Adrenal gland (tissue), 12 donors: ENCODE results near the gene PLCG2. TPM values are rescaled to one million over a fixed set of nuclear protein-coding genes. Genes with fewer than 3 reads are reported as not detected.

Experiments
- DNase-seq, 7 donors: peaks; one replicate each; pipeline ENCODE4 v3.0.0-alpha.2; 2019 to 2020
- H3K27ac ChIP-seq, 5 donors: fragments of 200-600 bp; sonication (generic) in 4 of 5; 1 replicate in 3 of 5; 2 replicates in 2 of 5; pipeline versions ENCODE4 v1.5.1 to v1.8.0; 2016 to 2020; ENCODE audit warnings: mild to moderate bottlenecking in 1 of 5
- H3K27me3 ChIP-seq: fragments of 200-600 bp; 2 replicates; pipeline ENCODE4 v1.8.0; 2021
- H3K36me3 ChIP-seq, 2 donors: fragments of 200-600 bp; replicated peaks in 1 of 2; 1 replicate in 1 of 2; 2 replicates in 1 of 2; pipeline versions ENCODE4 v1.5.1 to v1.8.0; 2018 to 2022
- H3K4me1 ChIP-seq, 2 donors: fragments of 200-600 bp; replicated peaks in 1 of 2; 1 replicate in 1 of 2; 2 replicates in 1 of 2; pipeline versions ENCODE4 v1.5.1 to v1.8.0; 2018 to 2021
- H3K4me3 ChIP-seq, 4 donors: fragments of 200-600 bp; sonication (generic) in 3 of 4; one replicate each; pipeline ENCODE4 v1.5.1; 2016 to 2018
- H3K9me3 ChIP-seq, 3 donors: fragments of 200-600 bp; sonication (generic) in 1 of 3; replicated peaks in 1 of 3; 1 replicate in 2 of 3; 2 replicates in 1 of 3; pipeline versions ENCODE4 v1.5.1 to v1.8.0; 2016 to 2021
- POLR2A ChIP-seq, 2 donors: fragments of 450-650 bp; IDR thresholded peaks; one replicate each; pipeline ENCODE4 v1.6.1; 2017; ENCODE audit warnings: antibody characterized with exemption in 2 of 2, mild to moderate bottlenecking in 2 of 2, moderate library complexity in 1 of 2
- WGBS, 4 donors: extraction: QIAGEN DNeasy Blood & Tissue Kit in 2 of 4; methylation state at CpG; one replicate each; pipeline versions ENCODE4 v1.1.5 to v1.1.7; 2013 to 2017; 5-methylcytosine and 5-hydroxymethylcytosine counted together
- intact Hi-C, 2 donors: fragments of 100-400 bp; cut with DNase I; formaldehyde crosslinking; loops; one replicate each; pipeline versions ENCODE4 v1.14.1 to v1.15.0; 2022 to 2023
- polyA plus RNA-seq, 3 donors: library from polyadenylated mRNA; stranded (reverse); fragments of 200-250 nt in 2 of 3; fragments of 350-450 nt in 1 of 3; fragmentation: Illumina TruSeq in 1 of 3; extraction: RNeasy Lipid Tissue Mini Kit (QIAGEN cat#74804) in 1 of 3; gene quantifications; one replicate each; pipeline ENCODE4 v1.2.3, GENCODE V29; 2013 to 2014
- total RNA-seq, 9 donors: library from RNA; depleted of rRNA in 4 of 9; stranded (reverse); fragments of >200 nt in 4 of 9; fragments of 120-200 nt in 1 of 9; fragmentation: NEBNext Ultra II Directional in 1 of 9; extraction: Animal tissue kit (Norgen Biotek cat#: 25700) in 1 of 9; gene quantifications; one replicate each; pipeline versions ENCODE4 v1.1.0 to v1.2.4, GENCODE V29; 2013 to 2023
- TF ChIP-seq, protein P1 (sequence below), 6 experiments: fragments of 450-650 bp in 4 of 6; fragments of 200-600 bp in 2 of 6; sonication (generic) in 1 of 6; IDR thresholded peaks; 1 replicate in 5 of 6; 2 replicates in 1 of 6; pipeline versions ENCODE4 v1.5.1 to v1.8.0; 2016 to 2021; ENCODE audit warnings: antibody characterized with exemption in 6 of 6, mild to moderate bottlenecking in 2 of 6, moderate library complexity in 1 of 6
- donor health status: healthy with polysubstance abuse.
- donor health status: Bipolar disorder and iron deficiency.
- donor health status: DM: yes; HTN: yes; CAD: no.
- donor health status: DM: no; HTN: no; CAD: no.
- donor health status: DM: no; HTN: no; CAD: no.
- donor health status: DM: yes; HTN: yes; CAD: no.

Gene PLCG2
- total and polyA plus RNA-seq, 12 donors = 4.8 to 47.6 (median 10.9) TPM

DNA sequence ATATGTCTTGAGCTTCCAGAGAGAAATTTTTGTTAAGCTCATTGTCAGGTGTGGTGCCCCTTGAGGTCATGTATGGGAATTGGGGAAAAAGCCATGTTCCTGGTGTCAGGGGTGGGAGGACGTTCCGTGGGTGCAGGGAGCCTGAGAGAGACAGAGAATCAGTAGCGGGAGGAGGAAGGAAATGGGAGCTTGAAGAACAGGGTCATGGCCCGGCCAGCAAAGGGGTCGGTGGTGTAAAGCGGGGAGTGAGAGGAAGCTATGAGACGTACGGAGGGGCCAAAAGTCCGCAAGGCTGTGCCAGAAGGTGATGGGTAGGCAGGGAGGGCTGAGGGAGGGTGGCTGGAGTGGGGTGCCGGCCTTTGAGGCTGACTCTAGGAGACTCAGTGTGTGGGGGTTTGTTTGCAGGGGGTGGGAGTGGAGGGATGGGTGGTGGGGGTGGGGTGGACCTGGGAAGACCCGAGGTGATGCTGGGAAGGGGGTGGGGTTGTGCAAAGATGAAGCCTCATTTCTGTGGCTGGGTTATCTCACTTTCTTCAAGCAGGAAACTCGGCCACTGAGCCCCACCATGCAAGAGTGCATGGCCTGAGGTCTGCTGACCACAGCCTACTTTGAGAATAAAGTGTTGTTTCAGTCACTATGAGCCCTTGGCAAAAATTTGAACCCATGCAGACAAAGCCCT, 63.6 kb downstream of the PLCG2 start:
- no peak overlapping the region for H3K27ac ChIP-seq
- no peaks in the 10 kb centered on the region for H3K4me1 ChIP-seq
- no peak overlapping the region for H3K4me3 ChIP-seq
- WGBS, 4 donors = 40 to 59% (median 45%) methylated on average over 11 to 12 of the region's 12 CpGs
- intact Hi-C loops = no loop called here
- no peaks in the 10 kb centered on the region for H3K27me3 ChIP-seq
- no peak for TF ChIP-seq POLR2A (IDR thresholded peaks at IDR 0.05)
- TF ChIP-seq, protein P1, sequence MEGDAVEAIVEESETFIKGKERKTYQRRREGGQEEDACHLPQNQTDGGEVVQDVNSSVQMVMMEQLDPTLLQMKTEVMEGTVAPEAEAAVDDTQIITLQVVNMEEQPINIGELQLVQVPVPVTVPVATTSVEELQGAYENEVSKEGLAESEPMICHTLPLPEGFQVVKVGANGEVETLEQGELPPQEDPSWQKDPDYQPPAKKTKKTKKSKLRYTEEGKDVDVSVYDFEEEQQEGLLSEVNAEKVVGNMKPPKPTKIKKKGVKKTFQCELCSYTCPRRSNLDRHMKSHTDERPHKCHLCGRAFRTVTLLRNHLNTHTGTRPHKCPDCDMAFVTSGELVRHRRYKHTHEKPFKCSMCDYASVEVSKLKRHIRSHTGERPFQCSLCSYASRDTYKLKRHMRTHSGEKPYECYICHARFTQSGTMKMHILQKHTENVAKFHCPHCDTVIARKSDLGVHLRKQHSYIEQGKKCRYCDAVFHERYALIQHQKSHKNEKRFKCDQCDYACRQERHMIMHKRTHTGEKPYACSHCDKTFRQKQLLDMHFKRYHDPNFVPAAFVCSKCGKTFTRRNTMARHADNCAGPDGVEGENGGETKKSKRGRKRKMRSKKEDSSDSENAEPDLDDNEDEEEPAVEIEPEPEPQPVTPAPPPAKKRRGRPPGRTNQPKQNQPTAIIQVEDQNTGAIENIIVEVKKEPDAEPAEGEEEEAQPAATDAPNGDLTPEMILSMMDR (IDR thresholded peaks at IDR 0.05) = no peak
- H3K36me3 ChIP-seq = no peaks in the 10 kb centered on the region
- no peaks in the 10 kb centered on the region for H3K9me3 ChIP-seq
- no peak for DNase-seq

DNA sequence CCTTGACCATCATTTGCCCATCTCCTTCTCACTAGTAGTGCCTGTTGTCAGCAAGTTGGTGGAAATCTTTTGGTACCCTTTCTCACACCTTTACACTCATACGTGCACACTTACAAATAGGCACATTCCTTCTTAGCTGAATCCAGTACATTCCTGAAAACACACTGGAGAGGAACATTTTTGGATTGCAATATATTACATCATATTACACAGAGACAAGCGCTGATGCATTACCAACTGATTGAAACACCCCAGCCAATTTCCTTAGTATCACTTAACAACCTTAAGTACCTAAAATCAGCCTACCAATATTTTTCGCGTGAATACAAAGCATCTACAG, 64.1 kb downstream of the PLCG2 start:
- Histone ChIP-seq H3K9me3 (no peaks in the 10 kb centered on the region), H3K27me3 (no peaks in the 10 kb centered on the region), H3K4me3 (no peak overlapping the region), H3K36me3 (no peaks in the 10 kb centered on the region), H3K27ac (no peak overlapping the region), H3K4me1 (no peaks in the 10 kb centered on the region)
- TF ChIP-seq, protein P1 (IDR thresholded peaks at IDR 0.05) = no peak
- TF ChIP-seq POLR2A (IDR thresholded peaks at IDR 0.05) = no peak
- intact Hi-C loops = no loop called here
- WGBS, 4 donors = 74 to 93% (median 85%) methylated on average over 4 of the region's 4 CpGs
- no peak for DNase-seq

DNA sequence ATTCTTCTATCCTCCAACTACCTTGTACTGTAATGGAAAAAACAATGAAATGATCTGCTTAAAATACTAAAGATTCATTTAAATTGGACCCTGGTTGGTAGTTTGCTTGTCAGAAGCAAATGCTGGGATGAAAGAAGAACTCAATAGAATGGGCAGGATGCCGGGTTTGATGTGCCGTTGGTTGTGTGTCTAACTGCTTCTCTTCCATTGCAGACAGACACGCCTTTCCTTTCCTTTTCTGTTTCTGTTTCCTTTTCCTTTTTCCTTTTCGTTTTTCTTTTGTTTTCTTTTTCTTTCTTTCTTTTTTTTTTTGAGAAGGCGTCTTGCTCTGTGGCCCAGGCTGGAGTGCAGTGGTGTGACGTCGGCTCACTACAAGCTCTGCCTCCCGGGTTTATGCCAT, 64.6 kb downstream of the PLCG2 start:
- intact Hi-C loops = no loop called here
- no peak for DNase-seq

DNA sequence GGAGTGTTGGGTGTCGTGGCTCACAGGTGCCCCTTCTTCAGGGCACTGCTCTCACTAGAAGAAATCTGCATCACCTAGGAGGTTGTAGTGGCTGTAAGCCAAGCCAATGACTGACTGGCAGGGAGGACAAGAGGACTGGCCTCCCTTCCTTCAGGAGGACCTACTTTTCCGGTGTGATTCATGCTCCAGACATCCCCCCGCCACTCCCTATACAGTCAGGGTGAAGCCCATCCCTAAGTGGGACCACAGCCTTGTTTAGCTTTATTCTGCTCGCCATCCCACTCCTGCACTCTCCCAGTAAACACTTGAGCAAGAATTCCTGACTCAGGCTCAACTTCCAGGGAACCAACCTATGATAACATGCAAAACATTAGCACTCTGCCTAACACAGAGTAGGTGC, 67.0 kb downstream of the PLCG2 start:
- Histone ChIP-seq H3K27ac (no peak overlapping the region), H3K4me3 (no peak overlapping the region), H3K36me3 (no peaks in the 10 kb centered on the region), H3K9me3 (no peaks in the 10 kb centered on the region), H3K4me1 (no peaks in the 10 kb centered on the region), H3K27me3 (no peaks in the 10 kb centered on the region)
- intact Hi-C loops = no loop called here
- WGBS, 4 donors = 80 to 94% (median 86%) methylated on average over 4 of the region's 4 CpGs
- no peak for DNase-seq
- TF ChIP-seq, protein P1 (IDR thresholded peaks at IDR 0.05) = no peak
- no peak for TF ChIP-seq POLR2A (IDR thresholded peaks at IDR 0.05)

More for the DNA sequence above, 64.6 kb downstream of the PLCG2 start:
- WGBS, 4 donors = 73 to 83% (median 78%) methylated on average over 8 of the region's 8 CpGs
- no peaks in the 10 kb centered on the region for H3K9me3 ChIP-seq
- no peak for TF ChIP-seq POLR2A (IDR thresholded peaks at IDR 0.05)
- TF ChIP-seq, protein P1 (IDR thresholded peaks at IDR 0.05) = no peak
- no peaks in the 10 kb centered on the region for H3K4me1 ChIP-seq
- H3K27ac ChIP-seq = no peak overlapping the region
- H3K27me3 ChIP-seq = no peaks in the 10 kb centered on the region
- H3K4me3 ChIP-seq = no peak overlapping the region
- no peaks in the 10 kb centered on the region for H3K36me3 ChIP-seq
